GM13977 (cell line): ENCODE measurements around the gene ATAD1.

Source experiments
- DNase-seq: peaks from one replicate; pipeline ENCODE4 v3.0.0; 2012; ENCODE audit warnings: low spot score
- in situ Hi-C: fragments of 300-500 bp; cut with MboI; formaldehyde crosslinking; loops from one replicate; pipeline ENCODE4 v1.12.0; 2022; ENCODE audit warnings: low sequenced_read_pairs, low pct_unique_long_range_greater_than_20kb, mixed read lengths, inconsistent platforms; ENCODE audit not compliant: unreplicated experiment
- TF ChIP-seq, protein P1 (sequence below): IDR thresholded peaks from 2 replicates; pipeline ENCODE4 v1.5.1; 2012; ENCODE audit warnings: mild to moderate bottlenecking, control low read depth; ENCODE audit not compliant: insufficient read depth; ENCODE audit errors: extremely low read depth, missing control alignments

ATAD1 gene

DNA sequence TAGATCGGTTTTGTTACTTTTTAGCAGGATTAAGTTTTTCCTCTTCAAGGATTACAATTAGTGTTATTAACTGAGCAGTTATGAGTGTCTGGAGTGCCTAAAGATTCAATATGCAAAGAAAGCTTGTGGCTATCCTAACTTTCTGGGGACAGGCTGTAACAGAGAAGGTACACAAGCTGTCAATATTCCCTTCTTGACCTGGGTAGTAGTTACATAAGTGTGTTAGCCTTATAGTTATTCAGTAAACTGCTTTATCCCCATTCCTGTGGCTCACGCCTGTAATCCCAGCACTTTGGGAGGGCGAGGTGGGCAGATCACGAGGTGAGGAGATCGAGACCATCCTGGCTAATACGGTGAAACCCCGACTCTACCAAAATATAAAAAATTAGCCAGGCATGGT lies 31.6 kb downstream of the ATAD1 start:
- no peak for DNase-seq
- in situ Hi-C loops = no loop called here

DNA sequence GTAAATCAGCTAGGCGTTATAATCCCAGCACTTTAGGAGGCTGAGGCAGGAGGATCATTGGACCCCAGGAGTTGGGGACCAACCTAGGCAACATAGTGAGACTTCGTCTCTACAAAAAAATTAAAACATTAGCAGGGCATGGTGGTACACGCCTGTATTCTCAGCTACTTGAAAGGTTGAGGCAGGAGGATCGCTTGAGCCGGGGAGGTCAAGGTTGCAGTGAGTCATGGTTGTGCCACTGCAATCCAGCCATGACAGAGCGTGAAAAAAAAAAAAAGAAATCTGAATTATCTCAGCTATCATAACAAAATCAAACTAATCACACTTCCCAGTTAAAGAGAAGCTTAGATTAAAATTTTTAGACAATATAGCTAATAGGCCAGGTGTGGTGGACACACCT lies 35.3 kb downstream of the ATAD1 start:
- in situ Hi-C loops = no loop called here
- no peak for DNase-seq
- TF ChIP-seq, protein P1, sequence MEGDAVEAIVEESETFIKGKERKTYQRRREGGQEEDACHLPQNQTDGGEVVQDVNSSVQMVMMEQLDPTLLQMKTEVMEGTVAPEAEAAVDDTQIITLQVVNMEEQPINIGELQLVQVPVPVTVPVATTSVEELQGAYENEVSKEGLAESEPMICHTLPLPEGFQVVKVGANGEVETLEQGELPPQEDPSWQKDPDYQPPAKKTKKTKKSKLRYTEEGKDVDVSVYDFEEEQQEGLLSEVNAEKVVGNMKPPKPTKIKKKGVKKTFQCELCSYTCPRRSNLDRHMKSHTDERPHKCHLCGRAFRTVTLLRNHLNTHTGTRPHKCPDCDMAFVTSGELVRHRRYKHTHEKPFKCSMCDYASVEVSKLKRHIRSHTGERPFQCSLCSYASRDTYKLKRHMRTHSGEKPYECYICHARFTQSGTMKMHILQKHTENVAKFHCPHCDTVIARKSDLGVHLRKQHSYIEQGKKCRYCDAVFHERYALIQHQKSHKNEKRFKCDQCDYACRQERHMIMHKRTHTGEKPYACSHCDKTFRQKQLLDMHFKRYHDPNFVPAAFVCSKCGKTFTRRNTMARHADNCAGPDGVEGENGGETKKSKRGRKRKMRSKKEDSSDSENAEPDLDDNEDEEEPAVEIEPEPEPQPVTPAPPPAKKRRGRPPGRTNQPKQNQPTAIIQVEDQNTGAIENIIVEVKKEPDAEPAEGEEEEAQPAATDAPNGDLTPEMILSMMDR = no peak

More for the DNA sequence above, 31.6 kb downstream of the ATAD1 start:
- TF ChIP-seq, protein P1 = no peak

DNA sequence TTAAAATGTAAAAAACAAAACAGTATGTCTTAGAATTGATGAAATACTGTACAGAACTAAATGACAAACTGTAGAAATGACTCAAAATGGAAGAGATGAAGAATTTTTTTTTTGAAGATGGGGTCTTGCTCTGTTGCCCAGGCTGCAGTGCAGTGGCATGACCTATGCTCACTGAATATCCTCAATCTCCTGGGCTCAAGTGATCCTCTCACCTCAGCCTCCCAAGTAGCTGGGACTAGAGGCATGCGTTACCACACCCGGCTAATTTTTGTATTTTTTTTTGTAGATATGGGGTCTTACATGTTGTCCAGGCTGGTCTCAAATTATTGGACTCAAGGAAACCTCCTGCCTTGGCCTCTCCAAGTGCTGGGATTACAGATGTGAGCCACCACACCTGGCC lies 36.5 kb downstream of the ATAD1 start:
- in situ Hi-C loops = no loop called here
- TF ChIP-seq, protein P1 = no peak
- no peak for DNase-seq

DNA sequence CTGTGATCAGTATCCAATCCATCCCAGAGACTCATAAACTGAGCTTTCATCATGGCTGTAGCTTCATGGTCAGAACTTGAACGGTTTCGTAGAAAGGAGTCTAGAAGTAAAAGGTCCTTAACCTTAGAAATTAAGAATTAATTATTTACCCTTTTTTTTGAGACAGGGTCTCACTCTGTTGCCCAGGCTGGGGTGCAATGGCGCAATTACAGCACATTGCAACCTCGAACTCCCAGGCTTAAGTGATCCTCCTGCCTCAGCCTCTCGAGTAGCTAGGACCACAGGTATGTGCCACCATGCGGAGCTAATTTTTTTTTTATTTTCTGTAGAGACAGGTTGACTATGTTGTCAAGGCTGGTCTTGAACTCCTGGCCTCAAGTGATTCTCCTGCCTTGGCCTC lies 41.7 kb downstream of the ATAD1 start:
- TF ChIP-seq, protein P1 = no peak
- in situ Hi-C loops = no loop called here
- no peak for DNase-seq

DNA sequence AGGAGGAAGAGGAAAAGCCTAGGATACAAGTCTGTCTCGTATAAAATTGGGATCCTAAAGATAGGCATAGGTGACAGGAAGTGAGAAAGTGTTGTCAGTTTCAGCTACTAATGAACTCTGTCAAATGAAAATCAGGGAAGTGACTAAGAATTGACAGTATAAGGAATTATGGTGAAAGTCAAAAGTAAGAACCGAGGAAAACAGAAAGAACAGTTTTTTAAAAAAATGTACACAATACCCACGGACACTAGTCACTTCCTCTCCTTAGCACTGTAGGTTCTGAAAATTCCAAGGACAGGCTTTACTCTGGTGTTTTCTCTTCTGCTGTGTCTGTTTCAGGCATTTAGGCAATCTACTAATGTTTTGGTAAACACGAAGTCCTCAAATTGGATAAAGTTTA lies 42.3 kb downstream of the ATAD1 start:
- TF ChIP-seq, protein P1 = no peak
- no peak for DNase-seq
- in situ Hi-C loops = no loop called here

DNA sequence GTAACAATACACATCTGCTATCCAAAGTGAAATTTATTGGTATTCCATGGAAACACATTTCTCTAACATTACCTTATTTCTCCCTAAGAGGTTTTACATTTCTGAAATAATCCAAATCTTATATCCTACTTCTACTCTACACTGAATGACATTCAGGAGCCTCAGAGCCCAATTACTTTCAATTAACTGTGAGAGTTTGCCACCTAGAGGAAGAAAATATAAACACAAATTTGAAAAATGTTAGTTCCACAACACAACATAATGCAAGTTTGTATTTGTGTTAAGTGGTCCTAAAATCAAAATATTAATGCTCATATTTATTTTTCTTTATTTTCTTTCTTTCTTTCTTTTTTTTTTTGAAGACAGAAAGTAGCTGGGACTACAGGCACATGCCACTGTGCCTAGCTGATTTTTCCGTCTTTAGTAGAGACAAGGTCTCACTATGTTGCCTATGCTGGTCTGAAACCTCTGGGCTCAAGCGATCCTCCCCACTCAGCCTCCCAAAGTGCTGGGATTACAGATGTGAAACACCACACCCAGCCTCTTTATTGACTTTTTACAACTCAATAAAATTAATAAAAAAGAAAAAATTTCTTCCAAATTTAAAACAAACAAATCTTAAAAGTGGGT lies 46.0 kb downstream of the ATAD1 start:
- TF ChIP-seq, protein P1 = peak; percentile 32
- DNase-seq = peak; percentile 14
- in situ Hi-C loops = no loop called here
